Epithelial cell of proximal tubule (primary cell): ENCODE results near the gene MPG. TPM values are rescaled to one million over a fixed set of nuclear protein-coding genes. Genes with fewer than 3 reads are reported as not detected.

Source experiments
- DNase-seq: peaks from one replicate; pipeline ENCODE4 v3.0.0-alpha.2; 2011; ENCODE audit warnings: low read depth
- H3K4me3 ChIP-seq: 2 replicates; pipeline ENCODE4 v1.5.1; 2011; ENCODE audit warnings: low read depth, mild to moderate bottlenecking, low read length
- CTCF ChIP-seq: conservative IDR thresholded peaks from 2 replicates; pipeline ENCODE4 v1.5.1; 2012; ENCODE audit warnings: low read depth, mild to moderate bottlenecking, low read length
- total RNA-seq: library from RNA; depleted of rRNA; stranded (reverse); fragments of >200 nt; gene quantifications from 2 replicates; pipeline ENCODE4 v1.2.3, GENCODE V29; 2015

The MPG gene
- total RNA-seq, 1 donor from 2014 or later = 92.8 TPM

DNA sequence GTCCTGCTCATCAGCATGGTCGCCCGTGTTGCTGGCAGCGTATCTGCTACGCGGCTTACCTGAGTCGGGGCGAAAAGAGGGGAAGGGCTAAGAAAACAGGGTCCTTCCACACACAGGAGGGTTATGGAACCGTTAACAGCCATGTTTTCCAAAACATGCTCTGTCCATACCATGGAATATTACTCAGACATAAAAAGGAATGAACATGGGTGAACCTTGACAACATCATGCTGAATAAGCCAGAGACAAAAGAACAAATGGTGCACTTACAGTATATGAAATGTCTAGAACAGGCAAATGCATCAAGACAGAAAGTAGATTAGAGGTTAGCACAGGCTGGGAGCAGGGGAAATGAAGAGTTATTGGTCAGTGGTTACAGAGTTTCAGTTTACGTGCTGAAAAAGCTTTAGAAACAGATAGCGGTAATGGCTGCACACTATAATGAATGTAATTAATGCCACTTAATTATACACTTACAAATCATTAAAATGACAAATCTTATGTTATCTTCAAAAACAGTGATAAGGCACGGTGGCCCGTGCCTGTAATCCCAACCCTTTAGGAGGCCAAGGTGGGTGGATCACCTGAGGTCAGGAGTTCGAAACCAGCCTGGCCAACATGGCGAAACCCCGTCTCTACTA, 52.6 kb downstream of the MPG start:
- DNase-seq = no peak
- no peak for TF ChIP-seq CTCF
- no peak overlapping the region for H3K4me3 ChIP-seq

DNA sequence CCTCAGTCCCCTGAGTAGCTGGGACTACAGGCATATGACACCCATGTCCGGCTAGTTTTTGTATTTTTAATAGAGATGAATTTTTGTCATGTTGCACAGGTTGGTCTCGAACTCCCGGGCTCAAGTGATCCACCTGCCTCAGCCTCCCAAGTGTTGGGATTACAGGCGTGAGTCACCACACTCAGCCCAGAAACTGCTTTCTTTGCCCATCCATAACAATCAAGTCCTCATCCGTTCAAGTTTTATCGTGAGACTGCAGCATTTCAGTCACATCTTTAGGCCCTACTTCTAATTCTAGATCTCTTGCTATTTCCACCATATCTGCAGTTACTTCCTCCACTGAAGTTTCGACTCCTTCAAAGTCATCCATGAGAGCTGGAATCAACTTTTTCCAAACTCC, 54.1 kb downstream of the MPG start:
- no peak overlapping the region for H3K4me3 ChIP-seq
- TF ChIP-seq CTCF = no peak
- no peak for DNase-seq

DNA sequence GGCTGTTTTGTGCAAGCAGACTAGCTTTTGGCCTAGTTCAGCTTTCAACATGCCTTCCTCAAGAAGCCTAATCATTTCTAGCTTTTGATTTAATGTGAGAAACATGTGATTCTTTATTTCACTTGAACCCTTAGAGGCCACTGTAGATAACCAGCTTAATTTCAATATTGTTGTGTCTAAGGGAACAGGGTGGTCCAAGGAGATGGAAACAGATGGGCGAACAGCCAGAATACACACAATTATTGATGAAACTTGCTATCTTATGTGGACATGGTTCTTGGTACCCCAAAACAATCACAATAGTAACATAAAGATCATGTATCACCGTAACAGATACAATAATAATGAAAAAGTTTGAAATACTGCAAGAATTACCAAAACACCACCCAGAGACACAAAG, 55.7 kb downstream of the MPG start:
- DNase-seq = no peak
- no peak overlapping the region for H3K4me3 ChIP-seq
- no peak for TF ChIP-seq CTCF

Other genes starting within 250 kb of the MPG start
- 9.4 and 23.7 TPM in 2 replicates for gene POLR3K, start 24.6 kb upstream of the MPG start, total RNA-seq
- gene SNRNP25, start 24.4 kb upstream of the MPG start, total RNA-seq = 53.9 and 78.1 TPM in 2 replicates
- 17.5 and 21.2 TPM in 2 replicates for gene RHBDF1, start 5.6 kb upstream of the MPG start, total RNA-seq
- gene NPRL3, start 60.4 kb downstream of the MPG start, total RNA-seq = 12.2 and 14.4 TPM in 2 replicates
- gene HBZ, start 74.4 kb downstream of the MPG start, total RNA-seq = not detected in 2 replicates
- not detected in 2 replicates for gene HBM, start 87.8 kb downstream of the MPG start, total RNA-seq
- gene HBA2, start 94.7 kb downstream of the MPG start, total RNA-seq = not detected in 2 replicates
- gene HBA1, start 98.5 kb downstream of the MPG start, total RNA-seq = not detected in 2 replicates
- 1.5 and 12.1 TPM in 2 replicates for gene HBQ1, start 102.2 kb downstream of the MPG start, total RNA-seq
- 49.3 and 77.6 TPM in 2 replicates for gene LUC7L, start 151.2 kb downstream of the MPG start, total RNA-seq
- 67.3 and 87.6 TPM in 2 replicates for gene FAM234A, start 156.6 kb downstream of the MPG start, total RNA-seq
- gene RGS11, start 197.7 kb downstream of the MPG start, total RNA-seq = 1.0 TPM in 1 of 2 replicates, not detected in the other
- 0.29 TPM in 1 of 2 replicates, not detected in the other for gene ARHGDIG, start 202.4 kb downstream of the MPG start, total RNA-seq
- gene PDIA2, start 204.9 kb downstream of the MPG start, total RNA-seq = not detected in 2 replicates